ENCODE results near the gene LRP1B.

The LRP1B gene

GRCh38 chr2:142061733-142062132, 69.1 kb downstream of the LRP1B start:
- DNase-seq (ENCODE audit: insufficient read length) (no peak), FAIRE-seq (no peak)
- no peak for TF ChIP-seq POLR2A (IDR thresholded peaks at IDR 0.05; ENCODE audit: low read depth, low read length)

DNA sequence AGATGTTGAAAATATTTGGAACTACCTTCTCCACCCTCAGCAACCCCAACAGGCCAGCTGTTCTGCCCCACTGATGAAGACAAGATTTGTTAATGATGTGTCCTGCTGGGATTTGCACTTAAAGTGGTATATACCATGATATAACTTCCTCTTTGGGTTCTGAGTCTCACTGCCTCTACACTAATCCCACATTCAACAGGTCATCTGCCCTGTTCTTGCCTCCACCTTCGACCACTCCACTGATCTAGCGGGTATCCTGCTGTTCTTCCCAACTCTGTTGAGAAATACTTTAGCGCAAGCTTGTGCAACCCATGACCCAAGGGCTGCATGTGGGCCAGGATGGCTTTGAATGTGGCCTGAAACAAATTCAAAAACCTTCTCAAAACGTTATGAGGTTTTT, 72.7 kb downstream of the LRP1B start:
- no peak for TF ChIP-seq TAF1 (IDR thresholded peaks at IDR 0.05; ENCODE audit: borderline replicate concordance, low read depth, low read length)
- TF ChIP-seq POLR2A (IDR thresholded peaks at IDR 0.05; ENCODE audit: low read depth, low read length): no peak
- no peak for TF ChIP-seq POLR2AphosphoS5 (IDR thresholded peaks at IDR 0.05; ENCODE audit: low read depth, low read length)
- no peak for FAIRE-seq

GRCh38 chr2:142056784-142057183, 74.0 kb downstream of the LRP1B start:
- TF ChIP-seq TAF1 (IDR thresholded peaks at IDR 0.05; ENCODE audit: borderline replicate concordance, low read depth, low read length) (no peak), POLR2A (IDR thresholded peaks at IDR 0.05; ENCODE audit: low read depth, low read length) (no peak), POLR2AphosphoS5 (IDR thresholded peaks at IDR 0.05; ENCODE audit: low read depth, low read length) (no peak)
- FAIRE-seq (no peak), DNase-seq (ENCODE audit: insufficient read length) (no peak)

More for the DNA sequence above, 72.7 kb downstream of the LRP1B start:
- no peak for DNase-seq (ENCODE audit: insufficient read length)

DNA sequence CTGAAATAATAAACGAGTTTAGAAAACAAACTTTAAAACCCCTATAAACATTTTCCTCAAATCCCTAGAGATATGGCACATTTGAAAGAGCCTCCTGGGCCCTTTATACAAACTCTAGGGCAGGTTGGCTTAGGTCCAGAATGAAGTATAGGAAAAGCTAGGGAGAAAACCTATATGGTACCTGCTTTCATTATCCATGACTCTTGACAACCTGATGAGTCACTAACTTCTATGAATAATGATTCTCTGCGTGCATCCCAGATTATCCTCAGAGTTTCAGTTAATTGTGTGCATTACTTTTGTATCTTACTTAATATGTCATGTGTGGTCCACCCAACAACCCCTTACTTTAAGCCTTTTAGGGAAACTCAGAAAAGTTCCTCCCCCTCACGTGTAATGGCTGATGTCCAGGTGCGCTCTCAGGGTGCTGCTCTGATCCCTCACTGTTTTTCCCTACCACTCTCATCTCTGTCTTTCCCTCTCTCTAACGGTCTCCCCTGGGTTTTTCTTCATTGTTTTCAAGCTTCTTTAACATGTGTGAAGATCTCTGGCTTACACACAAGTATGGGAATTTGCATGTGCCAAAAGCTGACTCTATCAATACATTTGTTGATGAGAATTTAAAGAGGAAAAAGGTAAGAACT, 78.5 kb downstream of the LRP1B start:
- TF ChIP-seq TAF1 (IDR thresholded peaks at IDR 0.05; ENCODE audit: borderline replicate concordance, low read depth, low read length): no peak
- TF ChIP-seq POLR2AphosphoS5 (IDR thresholded peaks at IDR 0.05; ENCODE audit: low read depth, low read length): no peak
- no peak for TF ChIP-seq POLR2A (IDR thresholded peaks at IDR 0.05; ENCODE audit: low read depth, low read length)
- DNase-seq (ENCODE audit: insufficient read length): no peak
- no peak for FAIRE-seq

- TF ChIP-seq POLR2AphosphoS5 (IDR thresholded peaks at IDR 0.05; ENCODE audit: low read depth, low read length) (no peak), POLR2A (IDR thresholded peaks at IDR 0.05; ENCODE audit: low read depth, low read length) (no peak), TAF1 (IDR thresholded peaks at IDR 0.05; ENCODE audit: borderline replicate concordance, low read depth, low read length) (no peak)
- FAIRE-seq (no peak), DNase-seq (ENCODE audit: insufficient read length) (no peak)
Observed at GRCh38 chr2:142048581-142048980, 82.2 kb downstream of the LRP1B start.

- no peak for DNase-seq (ENCODE audit: insufficient read length)
- TF ChIP-seq POLR2A (IDR thresholded peaks at IDR 0.05; ENCODE audit: low read depth, low read length): no peak
- no peak for TF ChIP-seq POLR2AphosphoS5 (IDR thresholded peaks at IDR 0.05; ENCODE audit: low read depth, low read length)
Observed at GRCh38 chr2:142045641-142046040, 85.2 kb downstream of the LRP1B start.

GRCh38 chr2:142044197-142044596, 86.6 kb downstream of the LRP1B start:
- TF ChIP-seq POLR2A (IDR thresholded peaks at IDR 0.05; ENCODE audit: low read depth, low read length): no peak
- TF ChIP-seq TAF1 (IDR thresholded peaks at IDR 0.05; ENCODE audit: borderline replicate concordance, low read depth, low read length): no peak
- no peak for TF ChIP-seq POLR2AphosphoS5 (IDR thresholded peaks at IDR 0.05; ENCODE audit: low read depth, low read length)
- DNase-seq (ENCODE audit: insufficient read length): no peak
- no peak for FAIRE-seq

More at GRCh38 chr2:142045641-142046040, 85.2 kb downstream of the LRP1B start:
- FAIRE-seq: no peak

- DNase-seq (ENCODE audit: insufficient read length) (no peak), FAIRE-seq (no peak)
- no peak for TF ChIP-seq TAF1 (IDR thresholded peaks at IDR 0.05; ENCODE audit: borderline replicate concordance, low read depth, low read length)
- TF ChIP-seq POLR2AphosphoS5 (IDR thresholded peaks at IDR 0.05; ENCODE audit: low read depth, low read length): no peak
- TF ChIP-seq POLR2A (IDR thresholded peaks at IDR 0.05; ENCODE audit: low read depth, low read length): no peak
Observed at GRCh38 chr2:142042536-142043199, 88.1 kb downstream of the LRP1B start.

DNA sequence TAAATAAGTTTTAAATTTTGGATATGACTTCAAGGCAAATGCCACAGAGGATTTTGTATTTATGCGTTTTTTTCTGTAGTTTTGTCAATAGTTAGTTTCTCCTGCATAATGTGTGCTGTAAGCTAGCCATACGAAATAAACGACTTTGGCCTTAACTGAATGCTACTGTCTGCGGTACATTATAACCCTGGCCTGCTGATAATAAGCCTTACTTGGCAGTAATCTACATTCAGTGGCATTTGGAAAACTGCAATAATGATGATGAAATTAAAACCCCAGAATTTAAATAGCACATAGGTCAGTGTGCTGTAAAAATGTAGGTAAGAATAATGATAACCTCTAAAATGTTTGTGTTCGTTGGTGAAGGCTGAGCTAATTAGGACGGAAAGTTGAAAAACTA, 88.8 kb downstream of the LRP1B start:
- TF ChIP-seq POLR2AphosphoS5 (IDR thresholded peaks at IDR 0.05; ENCODE audit: low read depth, low read length) (no peak), POLR2A (IDR thresholded peaks at IDR 0.05; ENCODE audit: low read depth, low read length) (no peak), TAF1 (IDR thresholded peaks at IDR 0.05; ENCODE audit: borderline replicate concordance, low read depth, low read length) (no peak)
- DNase-seq (ENCODE audit: insufficient read length) (no peak), FAIRE-seq (no peak)

- DNase-seq (ENCODE audit: insufficient read length): no peak
- TF ChIP-seq POLR2A (IDR thresholded peaks at IDR 0.05; ENCODE audit: low read depth, low read length): no peak
- no peak for FAIRE-seq
Observed at GRCh38 chr2:142041105-142041504, 89.7 kb downstream of the LRP1B start.

- FAIRE-seq (no peak), DNase-seq (ENCODE audit: insufficient read length) (no peak)
- TF ChIP-seq POLR2A (IDR thresholded peaks at IDR 0.05; ENCODE audit: low read depth, low read length) (no peak), TAF1 (IDR thresholded peaks at IDR 0.05; ENCODE audit: borderline replicate concordance, low read depth, low read length) (no peak), POLR2AphosphoS5 (IDR thresholded peaks at IDR 0.05; ENCODE audit: low read depth, low read length) (no peak)
Observed at GRCh38 chr2:142040556-142040955, 90.3 kb downstream of the LRP1B start.

GRCh38 chr2:142038826-142039225, 92.0 kb downstream of the LRP1B start:
- no peak for DNase-seq (ENCODE audit: insufficient read length)
- FAIRE-seq: no peak
- no peak for TF ChIP-seq POLR2AphosphoS5 (IDR thresholded peaks at IDR 0.05; ENCODE audit: low read depth, low read length)
- no peak for TF ChIP-seq TAF1 (IDR thresholded peaks at IDR 0.05; ENCODE audit: borderline replicate concordance, low read depth, low read length)
- no peak for TF ChIP-seq POLR2A (IDR thresholded peaks at IDR 0.05; ENCODE audit: low read depth, low read length)
